Adipocyte (in vitro differentiated cells): ENCODE data around the gene WBP11.
A peak's percentile ranks its signal among the peaks of the same experiment; 100 is the strongest.

Source experiments
- DNase-seq: peaks from one replicate; pipeline ENCODE4 v3.0.0-alpha.2; 2015; ENCODE audit warnings: low read depth
- H3K27me3 ChIP-seq: replicated peaks from 2 replicates; pipeline ENCODE4 v1.7.0; 2013; ENCODE audit warnings: mild to moderate bottlenecking, low read length, moderate library complexity; ENCODE audit not compliant: control insufficient read depth, insufficient read depth
- H3K36me3 ChIP-seq: 2 replicates; pipeline ENCODE4 v1.7.0; 2013; ENCODE audit warnings: low read length, mild to moderate bottlenecking, moderate library complexity; ENCODE audit not compliant: control insufficient read depth, insufficient read depth, severe bottlenecking
- H3K4me1 ChIP-seq: 2 replicates; pipeline ENCODE4 v1.7.0; 2013; ENCODE audit warnings: mild to moderate bottlenecking, low read length, moderate library complexity; ENCODE audit not compliant: control insufficient read depth, insufficient read depth
- H3K4me3 ChIP-seq: 2 replicates; pipeline ENCODE4 v1.7.0; 2013; ENCODE audit warnings: mild to moderate bottlenecking, low read length, moderate library complexity
- H3K9ac ChIP-seq: 2 replicates; pipeline ENCODE4 v1.7.0; 2013; ENCODE audit warnings: mild to moderate bottlenecking, low read length, moderate library complexity
- H3K9me3 ChIP-seq: 2 replicates; pipeline ENCODE4 v1.7.0; 2013; ENCODE audit warnings: mild to moderate bottlenecking, low read length, moderate library complexity; ENCODE audit not compliant: control insufficient read depth

WBP11 gene

GRCh38 chr12:14841761-14842160, 38.5 kb upstream of the WBP11 start:
- Histone ChIP-seq H3K36me3 (no peaks in the 10 kb centered on the region), H3K4me3 (peak overlapping the region; percentile 43), H3K9me3 (peaks cover 4% of the 10 kb centered on the region), H3K4me1 (peaks cover 76% of the 10 kb centered on the region), H3K27me3 (no peaks in the 10 kb centered on the region), H3K9ac (peak overlapping the region; percentile 59)
- peak; percentile 76 for DNase-seq

GRCh38 chr12:14840616-14841015, 37.3 kb upstream of the WBP11 start:
- no peak overlapping the region for H3K4me3 ChIP-seq
- no peaks in the 10 kb centered on the region for H3K27me3 ChIP-seq
- peaks cover 4% of the 10 kb centered on the region for H3K9me3 ChIP-seq
- no peak for DNase-seq
- H3K9ac ChIP-seq = no peak overlapping the region
- no peaks in the 10 kb centered on the region for H3K36me3 ChIP-seq
- H3K4me1 ChIP-seq = peaks cover 74% of the 10 kb centered on the region

DNA sequence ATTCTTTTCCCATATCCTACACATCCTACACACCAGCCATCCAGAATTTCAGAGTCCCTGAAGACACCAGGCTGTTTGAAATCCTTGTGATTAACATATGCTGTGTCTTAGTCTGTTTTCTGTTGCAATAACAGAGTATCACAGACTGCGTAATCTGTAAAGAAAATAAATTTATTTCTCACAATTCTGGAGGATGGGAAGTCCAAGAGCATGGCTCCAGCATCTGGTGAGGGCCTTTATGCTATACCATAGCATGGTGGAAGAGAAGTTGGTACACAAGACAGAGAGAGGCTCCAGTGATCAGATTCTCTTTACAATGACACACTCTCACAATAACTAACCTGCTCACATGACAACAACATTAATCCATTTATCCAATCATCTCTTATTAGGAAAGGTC, 36.0 kb upstream of the WBP11 start:
- Histone ChIP-seq H3K9ac (no peak overlapping the region), H3K4me1 (peaks cover 76% of the 10 kb centered on the region), H3K9me3 (peaks cover 4% of the 10 kb centered on the region), H3K36me3 (no peaks in the 10 kb centered on the region), H3K27me3 (no peaks in the 10 kb centered on the region), H3K4me3 (peak overlapping the region; percentile 11)
- DNase-seq = no peak

GRCh38 chr12:14836336-14837210, 33.3 kb upstream of the WBP11 start:
- no peaks in the 10 kb centered on the region for H3K36me3 ChIP-seq
- peak overlapping the region; percentile 54 for H3K9ac ChIP-seq
- peak overlapping the region; percentile 52 for H3K4me3 ChIP-seq
- peaks cover 4% of the 10 kb centered on the region for H3K9me3 ChIP-seq
- peak; percentile 88 for DNase-seq
- no peaks in the 10 kb centered on the region for H3K27me3 ChIP-seq
- peaks cover 64% of the 10 kb centered on the region for H3K4me1 ChIP-seq

- H3K9ac ChIP-seq = no peak overlapping the region
- H3K4me3 ChIP-seq = no peak overlapping the region
- H3K4me1 ChIP-seq = peaks cover 54% of the 10 kb centered on the region
- H3K36me3 ChIP-seq = no peaks in the 10 kb centered on the region
- peak; percentile 49 for DNase-seq
- H3K27me3 ChIP-seq = no peaks in the 10 kb centered on the region
- peaks cover 4% of the 10 kb centered on the region for H3K9me3 ChIP-seq
Measured at GRCh38 chr12:14834509-14834908, 31.2 kb upstream of the WBP11 start.

DNA sequence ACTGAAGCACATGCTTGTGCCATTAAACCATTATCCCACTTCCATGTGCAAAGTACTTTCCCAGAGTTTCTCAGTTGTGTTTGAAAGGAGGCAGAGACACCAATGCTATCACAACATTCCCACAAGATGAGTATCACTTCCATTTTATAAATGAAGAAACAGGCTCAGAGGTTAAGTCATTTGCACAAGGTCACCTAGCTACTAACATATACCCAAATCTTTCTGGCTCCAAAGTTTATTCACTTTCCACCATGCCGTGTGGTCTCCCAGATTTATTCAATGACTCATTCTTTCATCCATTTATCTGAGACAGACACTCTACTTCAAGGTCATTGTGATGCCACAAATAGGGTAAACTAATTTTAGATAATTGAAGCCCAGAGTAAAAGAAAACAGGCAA, 30.7 kb upstream of the WBP11 start:
- Histone ChIP-seq H3K9ac (no peak overlapping the region), H3K27me3 (no peaks in the 10 kb centered on the region), H3K4me3 (no peak overlapping the region), H3K9me3 (no peaks in the 10 kb centered on the region), H3K36me3 (no peaks in the 10 kb centered on the region), H3K4me1 (peaks cover 50% of the 10 kb centered on the region)
- no peak for DNase-seq

DNA sequence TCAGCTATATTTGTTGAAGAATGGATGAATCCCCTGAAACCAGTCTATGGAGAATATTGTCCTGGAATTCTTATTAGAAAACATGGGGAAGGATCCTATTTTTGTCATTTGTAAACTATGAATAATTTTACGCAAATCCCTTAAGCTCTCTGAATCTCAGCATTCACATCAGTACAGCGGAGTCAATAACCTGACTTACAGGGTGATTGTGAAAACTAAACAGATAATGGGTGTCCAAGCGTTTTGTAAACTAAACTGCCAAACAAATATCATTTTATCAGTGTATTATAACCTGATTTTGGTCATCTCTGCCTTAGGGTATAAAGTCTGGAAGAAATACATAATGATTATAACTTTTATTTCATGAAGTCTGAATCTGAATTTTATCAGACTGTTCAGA, 30.1 kb upstream of the WBP11 start:
- Histone ChIP-seq H3K36me3 (no peaks in the 10 kb centered on the region), H3K27me3 (no peaks in the 10 kb centered on the region), H3K9ac (no peak overlapping the region), H3K4me3 (no peak overlapping the region), H3K4me1 (peaks cover 44% of the 10 kb centered on the region), H3K9me3 (no peaks in the 10 kb centered on the region)
- no peak for DNase-seq

- Histone ChIP-seq H3K36me3 (no peaks in the 10 kb centered on the region), H3K4me1 (peaks cover 19% of the 10 kb centered on the region), H3K4me3 (no peak overlapping the region), H3K9me3 (no peaks in the 10 kb centered on the region), H3K9ac (no peak overlapping the region), H3K27me3 (no peaks in the 10 kb centered on the region)
- DNase-seq = no peak
Measured at GRCh38 chr12:14828892-14829291, 25.6 kb upstream of the WBP11 start.

GRCh38 chr12:14827043-14827442, 23.8 kb upstream of the WBP11 start:
- DNase-seq = no peak
- Histone ChIP-seq H3K9ac (peak overlapping the region; percentile 3), H3K4me1 (peaks cover 16% of the 10 kb centered on the region), H3K9me3 (no peaks in the 10 kb centered on the region), H3K27me3 (no peaks in the 10 kb centered on the region), H3K36me3 (no peaks in the 10 kb centered on the region), H3K4me3 (no peak overlapping the region)

GRCh38 chr12:14826491-14826890, 23.2 kb upstream of the WBP11 start:
- H3K4me1 ChIP-seq = peaks cover 16% of the 10 kb centered on the region
- no peaks in the 10 kb centered on the region for H3K27me3 ChIP-seq
- H3K9me3 ChIP-seq = no peaks in the 10 kb centered on the region
- no peak for DNase-seq
- H3K36me3 ChIP-seq = no peaks in the 10 kb centered on the region
- H3K4me3 ChIP-seq = no peak overlapping the region
- H3K9ac ChIP-seq = peak overlapping the region; percentile 3

DNA sequence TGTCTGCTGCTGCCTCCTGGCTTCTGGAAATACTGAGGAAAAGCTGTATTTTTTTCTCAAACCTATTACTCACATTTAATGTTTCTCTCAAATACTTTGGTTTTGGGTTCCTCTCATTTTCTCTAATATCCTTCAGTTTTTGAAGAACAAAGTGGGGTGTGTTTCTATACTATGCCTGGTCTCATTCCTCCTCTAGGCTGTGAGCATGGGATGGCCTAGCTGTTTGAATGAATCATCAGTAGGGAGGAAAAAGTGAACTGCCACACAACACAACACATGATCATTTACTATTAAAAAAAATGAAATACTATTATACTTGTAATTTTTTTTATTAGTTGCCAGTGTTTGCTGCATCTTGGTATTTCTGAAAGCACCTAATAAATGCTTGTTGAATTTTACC, 22.0 kb upstream of the WBP11 start:
- H3K9me3 ChIP-seq = no peaks in the 10 kb centered on the region
- no peak for DNase-seq
- peaks cover 16% of the 10 kb centered on the region for H3K4me1 ChIP-seq
- H3K9ac ChIP-seq = no peak overlapping the region
- H3K4me3 ChIP-seq = no peak overlapping the region
- H3K36me3 ChIP-seq = no peaks in the 10 kb centered on the region
- no peaks in the 10 kb centered on the region for H3K27me3 ChIP-seq
